T-cell (primary cell): ENCODE data around the gene CAMTA2. TPM values are rescaled to one million over a fixed set of nuclear protein-coding genes. Genes with fewer than 3 reads are reported as not detected.

Experiments used
- ATAC-seq, 4 experiments: fragments of 200-7000 bp in 3 of 4; fragments of 150-1000 bp in 1 of 4; cut with Tn5 transposase; replicated peaks in 1 of 4; 1 replicate in 3 of 4; 2 replicates in 1 of 4; pipeline ENCODE4 v1.10.0; 2021; ENCODE audit warnings: moderate library complexity in 3 of 4, mild to moderate bottlenecking in 2 of 4, moderate number of reproducible peaks in 1 of 4
- CTCF ChIA-PET, 2 donors: fragments of 300-600 bp; sonication (Branson Sonifier 250); formaldehyde crosslinking; loops; one replicate each; lab custom pipeline; 2022; ENCODE audit warnings: antibody characterized with exemption in 2 of 2; lab: Charles Lee
- POLR2A ChIA-PET, 2 donors: fragments of 300-600 bp; sonication (Branson Sonifier 250); formaldehyde crosslinking; loops; one replicate each; lab custom pipeline; 2022; ENCODE audit warnings: antibody characterized with exemption in 2 of 2; lab: Charles Lee
- DNase-seq, 35 experiments: peaks; one replicate each; pipeline versions ENCODE4 v3.0.0 to v3.0.0-alpha.2; 2013 to 2023
- H3K27ac ChIP-seq: one replicate; pipeline ENCODE4 v1.5.1; 2013; ENCODE audit warnings: low read length
- H3K27me3 ChIP-seq, 2 experiments: replicated peaks in 1 of 2; 1 replicate in 1 of 2; 2 replicates in 1 of 2; pipeline versions ENCODE4 v1.6.1 to v1.7.0; 2013; ENCODE audit warnings: low read length in 1 of 2, mixed read lengths in 1 of 2; ENCODE audit not compliant: control insufficient read depth in 2 of 2, insufficient read depth in 2 of 2; ENCODE audit errors: extremely low read depth in 1 of 2
- H3K36me3 ChIP-seq, 2 donors: 1 replicate in 1 of 2; 2 replicates in 1 of 2; pipeline versions ENCODE4 v1.6.1 to v1.7.0; 2013; ENCODE audit warnings: low read length in 1 of 2; ENCODE audit not compliant: control insufficient read depth in 2 of 2, insufficient read depth in 1 of 2; ENCODE audit errors: extremely low read depth in 1 of 2
- H3K4me1 ChIP-seq, 2 experiments: 1 replicate in 1 of 2; 2 replicates in 1 of 2; pipeline versions ENCODE4 v1.6.1 to v1.7.0; 2013; ENCODE audit warnings: low read length in 2 of 2, mixed read lengths in 1 of 2; ENCODE audit not compliant: insufficient read depth in 2 of 2, control insufficient read depth in 1 of 2; ENCODE audit errors: extremely low read depth in 1 of 2
- H3K4me3 ChIP-seq, 2 donors: 1 replicate in 1 of 2; 2 replicates in 1 of 2; pipeline versions ENCODE4 v1.5.1 to v1.7.0; 2013; ENCODE audit warnings: mild to moderate bottlenecking in 2 of 2, low read length in 1 of 2, moderate library complexity in 1 of 2; ENCODE audit not compliant: control insufficient read depth in 1 of 2; ENCODE audit errors: extremely low read depth in 1 of 2
- H3K9me3 ChIP-seq: 2 replicates; pipeline ENCODE4 v1.7.0; 2013
- H3K27ac Mint-ChIP-seq, 2 donors: one replicate each; pipeline ENCODE4 v1.8.0; 2020 to 2021; ENCODE audit warnings: mild to moderate bottlenecking in 2 of 2, mixed read lengths in 2 of 2
- H3K27me3 Mint-ChIP-seq, 2 donors: one replicate each; pipeline ENCODE4 v1.8.0; 2021 to 2022; ENCODE audit warnings: mixed read lengths in 2 of 2
- H3K36me3 Mint-ChIP-seq: one replicate; pipeline ENCODE4 v1.8.0; 2021; ENCODE audit warnings: mixed read lengths
- H3K4me1 Mint-ChIP-seq, 3 donors: one replicate each; pipeline ENCODE4 v1.8.0; 2020 to 2022; ENCODE audit warnings: mixed read lengths in 3 of 3, mild to moderate bottlenecking in 1 of 3
- H3K4me3 Mint-ChIP-seq, 3 donors: one replicate each; pipeline ENCODE4 v1.8.0; 2020 to 2022; ENCODE audit warnings: mild to moderate bottlenecking in 3 of 3, mixed read lengths in 3 of 3, moderate library complexity in 3 of 3
- H3K9me3 Mint-ChIP-seq, 3 donors: one replicate each; pipeline ENCODE4 v1.8.0; 2020 to 2022; ENCODE audit warnings: mixed read lengths in 3 of 3
- WGBS: methylation state at CpG from one replicate; pipeline ENCODE4 v1.1.5; 2013; ENCODE audit warnings: missing lambda C conversion rate; ENCODE audit not compliant: insufficient coverage; 5-methylcytosine and 5-hydroxymethylcytosine counted together
- total RNA-seq, 35 experiments: library from RNA in 6 of 35; stranded (reverse) in 6 of 35; fragments of 120-200 nt in 1 of 35; gene quantifications; one replicate each; pipeline versions ENCODE4 v1.2.1 to v1.2.4 and lab custom pipeline; 2013 to 2026

CAMTA2 gene
- total RNA-seq, 5 donors from 2014 or later (not counting 1 experiment from before 2014, with no cell fraction given) = 59.8 to 82.8 (median 72.0) TPM

DNA sequence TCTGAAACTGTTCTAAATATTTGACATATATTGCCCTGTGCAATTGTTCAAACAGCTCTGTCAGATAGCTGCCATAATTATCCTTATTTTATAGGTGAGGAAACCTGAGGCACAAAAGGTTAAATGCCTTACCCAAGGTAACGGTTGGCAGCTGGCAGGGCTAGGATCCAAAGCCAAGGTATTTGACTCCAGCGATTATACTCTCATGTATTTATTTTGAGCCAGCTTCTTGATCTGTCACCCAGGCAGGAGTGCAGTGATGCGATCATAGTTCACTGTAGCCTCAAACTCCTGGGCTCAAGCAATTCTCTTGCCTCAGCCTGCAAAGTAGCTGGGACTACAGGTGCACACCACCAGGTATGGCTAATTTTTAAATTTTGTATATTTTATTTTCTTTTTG, 29.4 kb downstream of the CAMTA2 start:
- ChIA-PET CTCF (interaction anchor here in 1 of 2 donors (0.6 to 1.8 kb wide), 2 partner anchors 9 to 17 kb away, joined by 3 read pairs; partner anchors contain the start of gene SPAG7), POLR2A (no interaction called here)
- Histone ChIP-seq H3K27me3 (no peaks in the 10 kb centered on the region), H3K27ac (no peak overlapping the region), H3K9me3 (no peaks in the 10 kb centered on the region), H3K4me3 (no peak overlapping the region), H3K4me1 (peaks cover 0 to 2% of the 10 kb centered on the region in 2 experiments), H3K36me3 (peaks cover 7 to 21% of the 10 kb centered on the region in 2 donors)
- DNase-seq (no peak), ATAC-seq (no peak)
- no peak overlapping the region for H3K27ac Mint-ChIP-seq
- H3K36me3 Mint-ChIP-seq = peaks cover 9% of the 10 kb centered on the region
- peaks cover 8 to 12% (median 9%) of the 10 kb centered on the region in 3 donors for H3K4me1 Mint-ChIP-seq
- H3K27me3 Mint-ChIP-seq = no peaks in the 10 kb centered on the region
- H3K9me3 Mint-ChIP-seq = no peaks in the 10 kb centered on the region
- no peak overlapping the region for H3K4me3 Mint-ChIP-seq
- WGBS = 100% methylated on average over 2 of the region's 3 CpGs

GRCh38 chr17:4956493-4957061, 30.9 kb downstream of the CAMTA2 start:
- Histone ChIP-seq H3K9me3 (no peaks in the 10 kb centered on the region), H3K36me3 (peaks cover 7 to 19% of the 10 kb centered on the region in 2 donors), H3K27ac (no peak overlapping the region), H3K4me3 (no peak overlapping the region), H3K27me3 (no peaks in the 10 kb centered on the region), H3K4me1 (peaks cover 0 to 2% of the 10 kb centered on the region in 2 experiments)
- H3K27me3 Mint-ChIP-seq = no peaks in the 10 kb centered on the region
- H3K9me3 Mint-ChIP-seq = no peaks in the 10 kb centered on the region
- no peak overlapping the region for H3K4me3 Mint-ChIP-seq
- peaks cover 8 to 12% (median 9%) of the 10 kb centered on the region in 3 donors for H3K4me1 Mint-ChIP-seq
- DNase-seq (peak in 17 of 35 experiments; percentile 17 to 55 (median 36)), ATAC-seq (peak in 1 of 4 experiments; percentile 32)
- H3K27ac Mint-ChIP-seq = peak overlapping the region in 1 of 2 donors; percentile 34
- H3K36me3 Mint-ChIP-seq = peaks cover 6% of the 10 kb centered on the region
- ChIA-PET CTCF (interaction anchor here (0.7 to 1.8 kb wide), 2 partner anchors 11 to 24 kb away, joined by 3 read pairs; partner anchors contain the start of gene SPAG7 (in 1 of the 2)), POLR2A (no interaction called here)
- WGBS = 90% methylated on average over 8 of the region's 10 CpGs

- no peak overlapping the region for H3K4me3 Mint-ChIP-seq
- Histone ChIP-seq H3K4me1 (peaks cover 0 to 15% of the 10 kb centered on the region in 2 experiments), H3K27me3 (no peaks in the 10 kb centered on the region), H3K4me3 (no peak overlapping the region), H3K27ac (no peak overlapping the region), H3K36me3 (peaks cover 7 to 11% of the 10 kb centered on the region in 2 donors), H3K9me3 (no peaks in the 10 kb centered on the region)
- no peaks in the 10 kb centered on the region for H3K9me3 Mint-ChIP-seq
- DNase-seq (no peak), ATAC-seq (no peak)
- no peak overlapping the region for H3K27ac Mint-ChIP-seq
- peaks cover 19 to 24% (median 20%) of the 10 kb centered on the region in 3 donors for H3K4me1 Mint-ChIP-seq
- no peaks in the 10 kb centered on the region for H3K27me3 Mint-ChIP-seq
- ChIA-PET CTCF (interaction anchor here (0.6 to 0.7 kb wide), 4 partner anchors 46 to 1942 kb away, joined by 3 to 7 read pairs (median 4); no protein-coding TSS in a partner anchor), POLR2A (interaction anchor here in 1 of 2 donors (0.6 kb wide), 1 partner anchor 1197 kb away, joined by 12 read pairs; no protein-coding TSS in a partner anchor)
- WGBS = 100% methylated on average over 4 of the region's 8 CpGs
- no peaks in the 10 kb centered on the region for H3K36me3 Mint-ChIP-seq
Measured at GRCh38 chr17:4955091-4955490, 32.4 kb downstream of the CAMTA2 start.

- H3K27ac ChIP-seq = no peak overlapping the region
- Mint-ChIP-seq H3K36me3 (no peaks in the 10 kb centered on the region), H3K9me3 (no peaks in the 10 kb centered on the region), H3K4me3 (no peak overlapping the region), H3K27ac (no peak overlapping the region), H3K27me3 (no peaks in the 10 kb centered on the region), H3K4me1 (peaks cover 22 to 28% (median 23%) of the 10 kb centered on the region in 3 donors)
- no peak overlapping the region for H3K4me3 ChIP-seq
- ATAC-seq (no peak), DNase-seq (no peak)
- H3K27me3 ChIP-seq = no peaks in the 10 kb centered on the region
- CTCF ChIA-PET = no interaction called here
- peaks cover 0 to 20% of the 10 kb centered on the region in 2 experiments for H3K4me1 ChIP-seq
- POLR2A ChIA-PET = interaction anchor here in 1 of 2 donors (0.6 kb wide), 1 partner anchor 41 kb away, joined by 4 read pairs; no protein-coding TSS in a partner anchor
- WGBS = 95% methylated on average over 14 of the region's 14 CpGs
- H3K9me3 ChIP-seq = no peaks in the 10 kb centered on the region
- peaks cover 0 to 2% of the 10 kb centered on the region in 2 donors for H3K36me3 ChIP-seq
Measured at GRCh38 chr17:4953451-4953961, 34.0 kb downstream of the CAMTA2 start.

- CTCF ChIA-PET = interaction anchor here (0.6 to 0.7 kb wide), 2 partner anchors 244 to 741 kb away, joined by 3 to 5 read pairs; no protein-coding TSS in a partner anchor
Measured at GRCh38 chr17:4951486-4951885, 36.0 kb downstream of the CAMTA2 start.

GRCh38 chr17:4950746-4951204, 36.7 kb downstream of the CAMTA2 start, which contains the start of gene ENO3:
Gene ENO3, plus strand, starts transcription at chr17:4951119. Its CDS starts 711 bp downstream, at chr17:4951830.
- H3K27ac Mint-ChIP-seq = peak within 1 kb of the TSS; percentile 85 to 87
- CTCF ChIA-PET = interaction anchor here (0.6 to 0.7 kb wide), 2 partner anchors 243 to 740 kb away, joined by 3 to 5 read pairs; no protein-coding TSS in a partner anchor

More at GRCh38 chr17:4951486-4951885, 36.0 kb downstream of the CAMTA2 start:
- H3K4me1 ChIP-seq = peaks cover under 1 to 22% of the 10 kb centered on the region in 2 experiments
- no peaks in the 10 kb centered on the region for H3K9me3 ChIP-seq
- H3K36me3 ChIP-seq = peaks cover 0 to 9% of the 10 kb centered on the region in 2 donors
- no peak overlapping the region for H3K27ac ChIP-seq
- WGBS = 94% methylated on average over 2 of the region's 3 CpGs
- ATAC-seq (no peak), DNase-seq (no peak)
- H3K4me3 ChIP-seq = no peak overlapping the region
- POLR2A ChIA-PET = interaction anchor here in 1 of 2 donors (0.8 kb wide), 1 partner anchor 16 kb away, joined by 4 read pairs; the partner anchor contains the start of gene SPAG7
- H3K27me3 ChIP-seq = no peaks in the 10 kb centered on the region
- Mint-ChIP-seq H3K27ac (peak overlapping the region; percentile 22 to 87), H3K4me3 (peak overlapping the region in 2 of 3 donors; percentile 41 to 100), H3K36me3 (peaks cover 6% of the 10 kb centered on the region), H3K9me3 (no peaks in the 10 kb centered on the region), H3K27me3 (no peaks in the 10 kb centered on the region), H3K4me1 (peaks cover 21 to 32% (median 26%) of the 10 kb centered on the region in 3 donors)

More at GRCh38 chr17:4950746-4951204, 36.7 kb downstream of the CAMTA2 start, which contains the start of gene ENO3:
- Mint-ChIP-seq H3K9me3 (no peaks in the 10 kb centered on the region), H3K4me3 (peak within 1 kb of the TSS; percentile 74 to 100 (median 79)), H3K4me1 (peaks cover 24 to 33% (median 26%) of the 10 kb centered on the region in 3 donors), H3K27me3 (no peaks in the 10 kb centered on the region), H3K36me3 (peaks cover 11% of the 10 kb centered on the region)
- no peaks in the 10 kb centered on the region for H3K27me3 ChIP-seq
- POLR2A ChIA-PET = no interaction called here
- peaks cover 4 to 28% of the 10 kb centered on the region in 2 experiments for H3K4me1 ChIP-seq
- no peaks in the 10 kb centered on the region for H3K9me3 ChIP-seq
- H3K27ac ChIP-seq = peak within 1 kb of the TSS; percentile 80
- DNase-seq (no peak), ATAC-seq (no peak)
- peak within 1 kb of the TSS; percentile 53 to 65 for H3K4me3 ChIP-seq
- H3K36me3 ChIP-seq = peaks cover 0 to 16% of the 10 kb centered on the region in 2 donors
- WGBS = 90% methylated on average over 2 of the region's 7 CpGs
